ENCODE measurements around the gene TAS2R43.
"Not testable (repeated sequence)": the region's sequence is repeated elsewhere in the genome, so short reads cannot be mapped to it uniquely, and the experiment has no call there.

The TAS2R43 gene

GRCh38 chr12:11092128-11092527, at the start of gene TAS2R43:
TAS2R43 (minus strand) TSS chr12:11092313; CDS start chr12:11092229, 84 bp downstream.
- DNase-seq (ENCODE audit: low read depth in 2 of 2), result no peak

- DNase-seq (ENCODE audit: low read depth in 2 of 2), result no peak
Measured at GRCh38 chr12:11136075-11136474, 44.0 kb upstream of the TAS2R43 start.

GRCh38 chr12:11134305-11134704, 42.2 kb upstream of the TAS2R43 start, which contains the start of gene TAS2R30:
TAS2R30 (minus strand) TSS chr12:11134644; CDS start chr12:11134244, 400 bp downstream.
- no peak for DNase-seq (ENCODE audit: low read depth in 2 of 2)

GRCh38 chr12:11133816-11134215, 41.7 kb upstream of the TAS2R43 start:
- DNase-seq (ENCODE audit: low read depth in 2 of 2), result no peak

- DNase-seq (ENCODE audit: low read depth in 2 of 2), result no peak
Measured at GRCh38 chr12:11133162-11133561, 41.0 kb upstream of the TAS2R43 start.

- no peak for DNase-seq (ENCODE audit: low read depth in 2 of 2)
Measured at GRCh38 chr12:11130999-11131398, 38.9 kb upstream of the TAS2R43 start.

GRCh38 chr12:11130382-11130781, 38.3 kb upstream of the TAS2R43 start:
- DNase-seq (ENCODE audit: low read depth in 2 of 2), result no peak

- not testable (repeated sequence) for DNase-seq (ENCODE audit: low read depth in 2 of 2)
Measured at GRCh38 chr12:11114130-11114529, 22.0 kb upstream of the TAS2R43 start.

- DNase-seq (ENCODE audit: low read depth in 2 of 2), result not testable (repeated sequence)
Measured at GRCh38 chr12:11111213-11111612, 19.1 kb upstream of the TAS2R43 start.

- no peak for DNase-seq (ENCODE audit: low read depth in 2 of 2)
Measured at GRCh38 chr12:11108862-11109261, 16.7 kb upstream of the TAS2R43 start.

- no peak for DNase-seq (ENCODE audit: low read depth in 2 of 2)
Measured at GRCh38 chr12:11107719-11108118, 15.6 kb upstream of the TAS2R43 start.

GRCh38 chr12:11106288-11106687, 14.2 kb upstream of the TAS2R43 start:
- DNase-seq (ENCODE audit: low read depth in 2 of 2), result no peak

GRCh38 chr12:11105546-11105945, 13.4 kb upstream of the TAS2R43 start:
- no peak for DNase-seq (ENCODE audit: low read depth in 2 of 2)

- not testable (repeated sequence) for DNase-seq (ENCODE audit: low read depth in 2 of 2)
Measured at GRCh38 chr12:11094910-11095309, 2.8 kb upstream of the TAS2R43 start.

- no peak for DNase-seq (ENCODE audit: low read depth in 2 of 2)
Measured at GRCh38 chr12:11089246-11089645, 2.9 kb downstream of the TAS2R43 start.

- no peak for DNase-seq (ENCODE audit: low read depth in 2 of 2)
Measured at GRCh38 chr12:11085419-11085818, 6.7 kb downstream of the TAS2R43 start.

GRCh38 chr12:11081987-11082386, 10.1 kb downstream of the TAS2R43 start:
- no peak for DNase-seq (ENCODE audit: low read depth in 2 of 2)

- DNase-seq (ENCODE audit: low read depth in 2 of 2), result no peak
Measured at GRCh38 chr12:11078246-11078645, 13.9 kb downstream of the TAS2R43 start.

- no peak for DNase-seq (ENCODE audit: low read depth in 2 of 2)
Measured at GRCh38 chr12:11075642-11076041, 16.5 kb downstream of the TAS2R43 start.

- no peak for DNase-seq (ENCODE audit: low read depth in 2 of 2)
Measured at GRCh38 chr12:11071414-11071813, 20.7 kb downstream of the TAS2R43 start.

- no peak for DNase-seq (ENCODE audit: low read depth in 2 of 2)
Measured at GRCh38 chr12:11070999-11071398, 21.1 kb downstream of the TAS2R43 start.

GRCh38 chr12:11069854-11070365, 22.2 kb downstream of the TAS2R43 start:
- DNase-seq (ENCODE audit: low read depth in 2 of 2), result no peak

GRCh38 chr12:11067514-11067913, 24.6 kb downstream of the TAS2R43 start:
- no peak for DNase-seq (ENCODE audit: low read depth in 2 of 2)

GRCh38 chr12:11062194-11062593, 29.9 kb downstream of the TAS2R43 start, which contains the start of gene TAS2R46:
TAS2R46 (minus strand) TSS chr12:11062294; CDS start chr12:11062294, 0 bp downstream.
- not testable (repeated sequence) for DNase-seq (ENCODE audit: low read depth in 2 of 2)

All from stimulated activated CD8-positive, alpha-beta memory T cell treated with anti-CD3 and anti-CD28 coated beads, Interleukin-15, amount 100 ng/mL, for 48 hours (primary cell).